HepG2 (cell line): ENCODE measurements around the gene BTAF1. TPM values are rescaled to one million over a fixed set of nuclear protein-coding genes. Genes with fewer than 3 reads are reported as not detected.

Source experiments
- DR1 ChIP-seq: sonication (generic); formaldehyde crosslinking; IDR thresholded peaks from 2 replicates; pipeline ENCODE4 v1.8.0; 2021; ENCODE audit warnings: mild to moderate bottlenecking, missing genetic modification reagents, inconsistent platforms
- ELF1 ChIP-seq: sonication (generic); formaldehyde crosslinking; IDR thresholded peaks from 2 replicates; pipeline ENCODE4 v1.4.0; 2020; ENCODE audit warnings: missing genetic modification reagents
- MIXL1 ChIP-seq: IDR thresholded peaks from 2 replicates; pipeline ENCODE4 v1.6.1; 2016
- NFKBIZ ChIP-seq: IDR thresholded peaks from 2 replicates; pipeline ENCODE4 v1.6.1; 2018; ENCODE audit warnings: missing genetic modification reagents, missing compliant biosample characterization
- POGZ ChIP-seq: sonication (generic); formaldehyde crosslinking; IDR thresholded peaks from 2 replicates; pipeline ENCODE4 v1.4.0; 2020; ENCODE audit warnings: mild to moderate bottlenecking, missing genetic modification reagents
- POLR2A ChIP-seq, 2 experiments: IDR thresholded peaks; 2 replicates each; pipeline ENCODE4 v1.6.1; 2011; ENCODE audit warnings: low read depth in 2 of 2, low read length in 2 of 2, mild to moderate bottlenecking in 1 of 2, moderate library complexity in 1 of 2; ENCODE audit not compliant: insufficient read depth in 1 of 2
- RORA ChIP-seq: sonication (generic); formaldehyde crosslinking; IDR thresholded peaks from 2 replicates; pipeline ENCODE4 v1.5.0; 2020; ENCODE audit warnings: mild to moderate bottlenecking, missing genetic modification reagents, moderate library complexity
- SMAD9 ChIP-seq: sonication (generic); formaldehyde crosslinking; IDR thresholded peaks from 2 replicates; pipeline ENCODE4 v1.5.1; 2020; ENCODE audit warnings: mild to moderate bottlenecking, missing genetic modification reagents
- THAP11 ChIP-seq: IDR thresholded peaks from 2 replicates; pipeline ENCODE4 v1.6.1; 2016; ENCODE audit warnings: missing biosample characterization, missing genetic modification reagents
- WIZ ChIP-seq: sonication (generic); formaldehyde crosslinking; IDR thresholded peaks from 2 replicates; pipeline ENCODE4 v1.5.1; 2020; ENCODE audit warnings: mild to moderate bottlenecking, missing genetic modification reagents
- ZFP36L1 ChIP-seq: sonication (generic); formaldehyde crosslinking; IDR thresholded peaks from 2 replicates; pipeline ENCODE4 v1.8.0; 2022; ENCODE audit warnings: mild to moderate bottlenecking, missing genetic modification reagents, moderate library complexity
- ZNF501 ChIP-seq: sonication (generic); formaldehyde crosslinking; IDR thresholded peaks from 2 replicates; pipeline ENCODE4 v1.5.1; 2020; ENCODE audit warnings: mild to moderate bottlenecking, moderate library complexity, missing genetic modification reagents
- ZNF619 ChIP-seq: sonication (generic); formaldehyde crosslinking; IDR thresholded peaks from 2 replicates; pipeline ENCODE4 v1.4.0; 2020; ENCODE audit warnings: mild to moderate bottlenecking, missing genetic modification reagents
- polyA plus RNA-seq, 8 experiments: library from polyadenylated mRNA; depleted of rRNA in 3 of 8; stranded (reverse) in 7 of 8; unstranded in 1 of 8; fragments of >200 nt; fragmentation: Illumina TruSeq in 4 of 8; extraction: Trizol in 4 of 8; gene quantifications; 2 replicates each; pipeline versions ENCODE4 v1.2.1 to v1.2.3, GENCODE V29; 2011 to 2016; ENCODE audit warnings: low read depth in 4 of 8, missing spikeins in 1 of 8, mixed read lengths in 1 of 8; ENCODE audit not compliant: insufficient read depth in 1 of 8
- total RNA-seq, 5 experiments: library from RNA; depleted of rRNA; stranded (reverse); fragments of >200 nt; fragmentation: Illumina TruSeq; extraction: Trizol; gene quantifications; 2 replicates each; pipeline ENCODE4 v1.2.3, GENCODE V29; 2016; ENCODE audit warnings: low read depth in 1 of 5
- TF ChIP-seq, protein P1 (sequence below): sonication (generic); formaldehyde crosslinking; IDR thresholded peaks from 2 replicates; pipeline ENCODE4 v1.5.0; 2020; ENCODE audit warnings: missing genetic modification reagents, mild to moderate bottlenecking, borderline replicate concordance
- TF ChIP-seq, protein P2 (sequence below): sonication (generic); formaldehyde crosslinking; IDR thresholded peaks from 2 replicates; pipeline ENCODE4 v1.4.0; 2020; ENCODE audit warnings: missing genetic modification reagents, mild to moderate bottlenecking, borderline replicate concordance

Gene BTAF1
- total and polyA plus RNA-seq, 2 of the 13 experiments (the other 11 are each of a cell fraction or from before 2014, with no cell fraction given) = 38.6 to 54.1 TPM

DNA sequence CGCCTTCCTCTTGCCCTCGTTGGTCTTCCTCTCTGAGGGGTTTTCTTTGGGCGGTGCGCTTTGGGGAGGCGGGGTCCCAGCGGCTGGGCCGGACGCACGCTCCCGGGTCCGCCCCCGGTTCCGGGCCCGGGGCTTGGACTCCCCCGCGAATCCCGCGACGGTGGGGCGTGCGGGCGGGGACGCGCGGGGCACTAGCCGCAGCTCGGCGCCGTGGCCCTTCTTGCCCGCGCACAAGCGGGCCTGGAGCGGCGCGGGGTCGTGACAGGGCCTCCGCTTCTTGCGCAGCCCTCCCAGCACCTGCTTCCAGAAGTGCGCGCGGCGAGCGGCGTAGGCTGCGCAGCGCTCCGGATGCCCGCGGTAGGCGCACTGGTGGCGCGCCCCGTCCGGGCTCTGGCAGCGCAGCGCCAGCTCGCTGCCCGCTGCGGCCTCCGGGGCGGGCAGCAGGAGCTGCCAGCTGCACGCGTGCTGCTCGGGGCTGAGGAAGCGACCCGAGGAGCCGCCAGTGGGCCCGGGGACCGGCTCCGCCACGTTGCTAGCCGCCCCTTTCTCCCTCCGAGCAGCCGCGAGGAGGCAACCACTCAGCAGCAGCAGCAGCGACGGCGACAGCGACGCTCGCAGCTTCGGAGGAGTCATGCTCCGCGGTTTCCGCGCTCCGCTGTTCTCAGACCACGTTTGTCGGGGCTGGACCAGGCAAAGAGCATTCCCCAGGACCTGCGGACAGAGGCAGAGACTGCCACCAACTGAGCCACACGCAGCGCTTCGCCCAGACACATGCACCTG lies 15.0 kb upstream of the BTAF1 start (continued):
- TF ChIP-seq RORA (CRISPR knock-in tag) = no peak
- TF ChIP-seq POGZ (CRISPR knock-in tag) = peak; percentile 98
- TF ChIP-seq THAP11 (CRISPR knock-in tag) = peak; percentile 81
- TF ChIP-seq SMAD9 (CRISPR knock-in tag) = peak; percentile 91; the same call in 1 of the 2 replicates
- no peak for TF ChIP-seq ZNF619 (CRISPR knock-in tag)
- TF ChIP-seq MIXL1 (CRISPR knock-in tag) = no peak
- TF ChIP-seq, protein P1, sequence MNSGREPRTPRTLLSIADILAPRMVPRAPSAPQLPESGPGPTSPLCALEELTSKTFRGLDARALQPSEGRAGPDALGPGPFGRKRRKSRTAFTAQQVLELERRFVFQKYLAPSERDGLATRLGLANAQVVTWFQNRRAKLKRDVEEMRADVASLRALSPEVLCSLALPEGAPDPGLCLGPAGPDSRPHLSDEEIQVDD (CRISPR knock-in tag) = peak; percentile 60; the same call in 1 of the 2 replicates
- TF ChIP-seq WIZ = 0 out of 2 replicates have a peak, but pooled peaks have one; percentile 69
- peak; percentile 79; the same call in 1 of the 2 replicates for TF ChIP-seq ZFP36L1 (CRISPR knock-in tag)
- TF ChIP-seq, protein P2, sequence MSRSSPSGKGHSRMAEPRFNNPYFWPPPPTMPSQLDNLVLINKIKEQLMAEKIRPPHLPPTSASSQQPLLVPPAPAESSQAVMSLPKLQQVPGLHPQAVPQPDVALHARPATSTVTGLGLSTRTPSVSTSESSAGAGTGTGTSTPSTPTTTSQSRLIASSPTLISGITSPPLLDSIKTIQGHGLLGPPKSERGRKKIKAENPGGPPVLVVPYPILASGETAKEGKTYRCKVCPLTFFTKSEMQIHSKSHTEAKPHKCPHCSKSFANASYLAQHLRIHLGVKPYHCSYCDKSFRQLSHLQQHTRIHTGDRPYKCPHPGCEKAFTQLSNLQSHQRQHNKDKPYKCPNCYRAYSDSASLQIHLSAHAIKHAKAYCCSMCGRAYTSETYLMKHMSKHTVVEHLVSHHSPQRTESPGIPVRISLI (CRISPR knock-in tag) = no peak
- TF ChIP-seq ELF1 (CRISPR knock-in tag) = peak; percentile 56; the same call in 1 of the 2 replicates
- 0 out of 2 replicates have a peak, but pooled peaks have one; percentile 11 for TF ChIP-seq NFKBIZ (CRISPR knock-in tag)
- 0 out of 2 replicates have a peak, but pooled peaks have one; percentile 38 for TF ChIP-seq DR1 (CRISPR knock-in tag)
- peak; percentile 72 to 75 for TF ChIP-seq POLR2A (IDR thresholded peaks at IDR 0.05; ENCODE audit: insufficient read depth in 1 of 2, low read depth in 2 of 2, low read length in 2 of 2)
- TF ChIP-seq ZNF501 (CRISPR knock-in tag) = peak; percentile 48; the same call in 1 of the 2 replicates
